Astrocyte of the spinal cord (primary cell): ENCODE data around the gene TTC21B.

Source experiments
- DNase-seq: peaks from one replicate; pipeline ENCODE4 v3.0.0; 2011; ENCODE audit warnings: low read depth, low spot score
- H3K4me3 ChIP-seq: 2 replicates; pipeline ENCODE4 v1.5.1; 2011; ENCODE audit warnings: low read depth, mild to moderate bottlenecking, low read length, moderate library complexity
- in situ Hi-C: cut with HindIII; loops from 2 replicates; pipeline ENCODE4 v1.10.0; 2017; ENCODE audit warnings: low sequenced_read_pairs
- TF ChIP-seq, protein P1 (sequence below): IDR thresholded peaks from 2 replicates; pipeline ENCODE4 v1.5.1; 2012; ENCODE audit warnings: low read depth, mild to moderate bottlenecking, low read length, inconsistent platforms

Gene TTC21B

DNA sequence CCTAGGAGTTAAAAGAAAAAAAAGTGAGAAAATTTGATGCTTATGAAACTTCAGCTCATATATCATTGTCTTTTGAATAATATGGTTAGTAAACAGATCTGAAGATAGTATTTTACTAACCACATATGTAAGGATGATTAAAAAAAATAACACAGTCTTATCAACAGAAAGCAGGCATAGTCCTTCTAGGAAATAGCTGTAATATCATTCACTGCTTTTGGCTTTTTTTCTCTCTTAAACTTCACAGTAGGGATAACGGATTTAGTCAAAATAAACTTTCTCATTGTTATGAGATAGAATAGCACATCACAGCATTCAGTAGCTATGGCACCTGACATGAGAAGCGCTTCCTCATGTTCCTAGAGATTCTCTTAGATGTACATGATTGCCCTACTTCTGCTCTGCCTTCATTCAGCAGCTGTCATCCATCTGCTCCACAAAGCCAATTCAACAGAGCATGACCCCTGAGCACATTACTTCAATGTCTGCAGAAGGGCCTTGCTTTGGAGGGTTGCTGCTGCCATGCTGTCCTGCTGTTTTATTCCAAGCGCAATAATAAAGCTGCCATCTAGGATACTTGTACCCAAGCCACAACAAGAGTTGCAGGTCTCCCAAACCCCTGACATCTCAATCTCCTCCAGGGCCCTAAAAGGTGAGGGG, 67.0 kb downstream of the TTC21B start:
- no peak overlapping the region for H3K4me3 ChIP-seq
- no peak for DNase-seq
- in situ Hi-C loops = no loop called here
- TF ChIP-seq, protein P1, sequence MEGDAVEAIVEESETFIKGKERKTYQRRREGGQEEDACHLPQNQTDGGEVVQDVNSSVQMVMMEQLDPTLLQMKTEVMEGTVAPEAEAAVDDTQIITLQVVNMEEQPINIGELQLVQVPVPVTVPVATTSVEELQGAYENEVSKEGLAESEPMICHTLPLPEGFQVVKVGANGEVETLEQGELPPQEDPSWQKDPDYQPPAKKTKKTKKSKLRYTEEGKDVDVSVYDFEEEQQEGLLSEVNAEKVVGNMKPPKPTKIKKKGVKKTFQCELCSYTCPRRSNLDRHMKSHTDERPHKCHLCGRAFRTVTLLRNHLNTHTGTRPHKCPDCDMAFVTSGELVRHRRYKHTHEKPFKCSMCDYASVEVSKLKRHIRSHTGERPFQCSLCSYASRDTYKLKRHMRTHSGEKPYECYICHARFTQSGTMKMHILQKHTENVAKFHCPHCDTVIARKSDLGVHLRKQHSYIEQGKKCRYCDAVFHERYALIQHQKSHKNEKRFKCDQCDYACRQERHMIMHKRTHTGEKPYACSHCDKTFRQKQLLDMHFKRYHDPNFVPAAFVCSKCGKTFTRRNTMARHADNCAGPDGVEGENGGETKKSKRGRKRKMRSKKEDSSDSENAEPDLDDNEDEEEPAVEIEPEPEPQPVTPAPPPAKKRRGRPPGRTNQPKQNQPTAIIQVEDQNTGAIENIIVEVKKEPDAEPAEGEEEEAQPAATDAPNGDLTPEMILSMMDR = no peak

DNA sequence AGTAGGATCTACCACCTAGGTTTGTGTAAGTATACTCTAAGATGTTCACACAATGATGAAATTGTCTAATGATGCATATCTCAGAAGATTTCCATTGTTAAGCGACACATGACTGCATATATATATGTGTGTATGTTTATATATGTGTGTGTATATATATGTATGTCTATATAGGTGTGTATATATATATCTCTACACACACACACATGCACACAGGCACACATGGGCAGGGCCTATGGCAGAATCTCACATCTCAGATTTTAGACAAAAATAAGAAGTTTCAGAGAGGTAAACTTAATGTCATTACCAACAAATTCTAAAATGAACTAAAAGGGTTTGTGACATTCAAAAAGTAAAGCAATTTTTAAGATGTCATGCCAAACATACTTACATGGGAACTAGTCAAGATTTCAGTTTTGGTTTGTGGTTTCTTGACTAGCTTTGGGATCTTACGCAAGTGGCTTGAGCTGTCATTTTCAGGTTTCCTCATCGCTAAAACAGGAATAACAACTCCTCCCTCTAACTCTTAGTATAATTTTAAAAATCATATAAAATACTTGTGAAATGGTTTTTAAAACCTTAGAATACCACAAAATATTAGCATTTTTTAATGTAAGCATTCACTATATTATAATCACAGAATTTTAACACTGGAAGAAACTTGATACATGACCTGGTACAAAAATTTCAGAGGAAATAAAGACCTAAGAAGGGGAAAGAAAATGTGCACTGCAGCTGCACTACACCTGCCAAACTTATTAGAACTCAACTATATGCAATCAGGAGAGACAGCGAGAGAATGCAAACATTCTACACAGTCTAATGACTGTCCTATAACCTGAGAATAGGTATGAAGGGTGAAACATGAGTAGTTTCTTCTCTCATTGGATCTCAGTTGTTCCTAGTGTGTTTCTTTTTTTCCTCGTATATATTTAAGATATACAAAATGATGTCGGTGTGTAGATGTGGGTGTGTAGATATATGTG, 75.7 kb downstream of the TTC21B start:
- DNase-seq = no peak
- no peak overlapping the region for H3K4me3 ChIP-seq
- TF ChIP-seq, protein P1 = no peak
- in situ Hi-C loops = no loop called here

DNA sequence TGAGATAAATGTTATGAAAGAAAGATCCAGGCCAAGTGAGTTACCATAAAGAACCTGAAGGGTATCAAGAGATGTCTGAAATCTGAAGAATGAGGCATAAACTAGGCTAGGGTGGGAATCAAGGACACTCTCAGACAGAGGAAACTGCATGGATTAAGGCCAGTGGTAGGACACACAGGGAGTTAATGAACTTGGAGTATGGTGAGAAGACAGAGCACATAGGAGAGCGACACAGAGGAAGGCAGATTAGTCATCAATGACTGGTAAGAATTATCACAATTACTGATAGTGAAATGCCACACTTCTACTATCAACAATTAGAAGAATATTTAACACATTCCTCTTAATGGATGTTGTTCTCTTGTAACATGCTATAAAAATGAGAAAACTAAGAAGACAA, 76.9 kb downstream of the TTC21B start:
- no peak for DNase-seq
- TF ChIP-seq, protein P1 = no peak
- in situ Hi-C loops = no loop called here
- H3K4me3 ChIP-seq = no peak overlapping the region

DNA sequence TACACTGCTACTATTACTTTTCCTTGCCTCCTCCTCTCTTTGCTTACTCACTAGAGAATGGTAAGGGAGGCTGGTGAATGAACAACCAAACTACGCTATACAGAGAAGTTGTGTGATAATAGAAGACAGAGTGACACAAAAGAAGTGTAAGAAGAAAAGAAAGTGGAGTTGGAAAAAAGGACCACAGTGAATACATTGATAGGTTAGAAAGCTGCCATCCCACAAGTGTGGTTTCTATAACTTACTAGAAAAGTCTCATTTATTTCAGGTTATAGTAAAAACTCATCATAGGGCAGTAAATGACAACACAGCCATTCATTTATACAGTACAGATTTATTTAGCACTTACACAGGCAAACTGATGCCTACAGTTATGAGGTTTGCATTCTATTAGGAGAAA, 77.3 kb downstream of the TTC21B start:
- in situ Hi-C loops = no loop called here
- TF ChIP-seq, protein P1 = no peak
- DNase-seq = no peak
- H3K4me3 ChIP-seq = no peak overlapping the region

DNA sequence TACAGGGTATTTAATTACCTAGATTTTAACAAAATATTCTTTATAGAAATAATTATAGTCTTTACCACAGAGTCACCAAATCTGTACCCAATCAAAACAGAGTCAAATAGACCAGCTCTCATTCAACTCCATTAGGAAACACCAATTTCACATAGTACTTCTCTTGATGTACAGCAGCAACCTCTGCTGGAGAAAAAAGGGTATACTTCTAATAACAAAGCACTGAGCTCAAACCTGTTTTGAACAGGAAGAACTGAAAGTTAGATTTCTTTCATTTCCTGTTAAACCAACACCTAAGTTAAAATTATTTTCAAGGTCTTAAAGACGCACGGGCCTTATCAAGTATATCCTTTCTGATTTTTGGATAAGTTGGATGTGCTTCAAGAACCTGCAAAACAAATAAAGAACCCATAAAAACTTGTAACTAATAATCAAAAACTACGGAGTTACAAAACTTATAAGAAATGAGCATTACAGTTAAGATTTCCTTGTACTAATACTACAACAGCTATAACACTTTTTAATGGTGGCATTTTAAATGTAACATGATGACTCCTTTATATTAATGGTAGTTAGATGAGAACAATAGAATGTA, 79.0 kb downstream of the TTC21B start:
- TF ChIP-seq, protein P1 = peak; percentile 67
- peak; percentile 81 for DNase-seq
- H3K4me3 ChIP-seq = no peak overlapping the region
- in situ Hi-C loops = no loop called here

DNA sequence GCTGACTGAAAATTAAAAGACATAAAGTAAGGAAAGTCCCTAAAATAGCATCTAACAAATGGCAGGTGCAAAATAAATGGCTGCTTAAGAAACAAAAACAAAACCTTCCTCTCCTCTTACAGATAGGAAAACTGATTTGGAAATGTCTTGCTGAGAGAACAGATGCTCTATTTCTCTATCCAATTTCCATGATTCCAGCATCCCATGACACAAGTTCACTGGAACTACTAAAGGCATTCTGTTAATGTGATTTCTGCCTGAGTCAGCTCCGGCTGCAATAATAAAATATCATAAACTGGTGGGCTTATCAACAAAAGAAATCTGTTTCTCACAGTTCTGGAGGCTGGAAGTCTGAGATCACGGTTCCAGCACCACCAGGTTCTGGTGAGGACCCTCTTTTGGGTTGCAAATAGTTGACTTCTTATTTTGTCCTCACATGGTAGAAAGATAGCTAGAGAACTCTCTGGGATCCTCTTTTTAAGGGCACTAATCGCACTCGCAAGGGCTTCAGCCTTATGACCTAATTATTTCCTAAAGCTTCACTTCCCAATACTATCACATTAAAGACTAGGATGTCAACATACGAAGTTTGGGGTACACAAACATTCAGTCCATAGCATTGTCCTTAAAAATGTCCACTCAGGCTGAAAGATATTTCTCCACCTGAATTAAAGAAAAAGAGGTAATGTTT, 81.3 kb downstream of the TTC21B start:
- TF ChIP-seq, protein P1 = no peak
- no peak for DNase-seq
- no peak overlapping the region for H3K4me3 ChIP-seq
- in situ Hi-C loops = no loop called here
